ENCODE data around the gene GLIPR1.

GLIPR1 gene

GRCh38 chr12:75477137-75477536 lies 3.4 kb upstream of the GLIPR1 start:
- no peak overlapping the region for H2AFZ ChIP-seq (ENCODE audit: low read length)
- H4K20me1 ChIP-seq (ENCODE audit: insufficient read depth, low read length), result no peaks in the 10 kb centered on the region
- no peak overlapping the region for H3K4me3 ChIP-seq (ENCODE audit: low read length)
- TF ChIP-seq EZH2 (optimal IDR thresholded peaks at IDR 0.05; ENCODE audit: low read depth, low read length), result no peak
- TF ChIP-seq, protein P1, sequence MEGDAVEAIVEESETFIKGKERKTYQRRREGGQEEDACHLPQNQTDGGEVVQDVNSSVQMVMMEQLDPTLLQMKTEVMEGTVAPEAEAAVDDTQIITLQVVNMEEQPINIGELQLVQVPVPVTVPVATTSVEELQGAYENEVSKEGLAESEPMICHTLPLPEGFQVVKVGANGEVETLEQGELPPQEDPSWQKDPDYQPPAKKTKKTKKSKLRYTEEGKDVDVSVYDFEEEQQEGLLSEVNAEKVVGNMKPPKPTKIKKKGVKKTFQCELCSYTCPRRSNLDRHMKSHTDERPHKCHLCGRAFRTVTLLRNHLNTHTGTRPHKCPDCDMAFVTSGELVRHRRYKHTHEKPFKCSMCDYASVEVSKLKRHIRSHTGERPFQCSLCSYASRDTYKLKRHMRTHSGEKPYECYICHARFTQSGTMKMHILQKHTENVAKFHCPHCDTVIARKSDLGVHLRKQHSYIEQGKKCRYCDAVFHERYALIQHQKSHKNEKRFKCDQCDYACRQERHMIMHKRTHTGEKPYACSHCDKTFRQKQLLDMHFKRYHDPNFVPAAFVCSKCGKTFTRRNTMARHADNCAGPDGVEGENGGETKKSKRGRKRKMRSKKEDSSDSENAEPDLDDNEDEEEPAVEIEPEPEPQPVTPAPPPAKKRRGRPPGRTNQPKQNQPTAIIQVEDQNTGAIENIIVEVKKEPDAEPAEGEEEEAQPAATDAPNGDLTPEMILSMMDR (IDR thresholded peaks at IDR 0.05; ENCODE audit: low read length), result no peak
- no peak for TF ChIP-seq EZH2phosphoT487 (IDR thresholded peaks at IDR 0.05; ENCODE audit: low read length)
- peaks cover 13% of the 10 kb centered on the region for H3K4me1 ChIP-seq (ENCODE audit: low read length)
- no peak for DNase-seq
- H3K9me2 ChIP-seq (replicated peaks; ENCODE audit: insufficient read depth, low read length), result no peaks in the 10 kb centered on the region
- H3K9me3 ChIP-seq (replicated peaks; ENCODE audit: insufficient read depth, low read length), result no peaks in the 10 kb centered on the region
- H3F3A ChIP-seq (ENCODE audit: insufficient read depth, low read length), result peaks cover 19% of the 10 kb centered on the region
- H3K4me2 ChIP-seq (ENCODE audit: low read depth, low read length), result no peak overlapping the region
- 0 out of 2 replicates have a peak, but pooled peaks cover 6% of the 10 kb centered on the region for H3K79me2 ChIP-seq (ENCODE audit: low read length)
- H3K27me3 ChIP-seq (replicated peaks; ENCODE audit: insufficient read depth, low read length), result no peaks in the 10 kb centered on the region
- H3K9ac ChIP-seq (ENCODE audit: low read length), result no peak overlapping the region
- no peak overlapping the region for H3K27ac ChIP-seq (ENCODE audit: low read length)
- H3K36me3 ChIP-seq (replicated peaks; ENCODE audit: insufficient read depth, low read length), result no peaks in the 10 kb centered on the region

DNA sequence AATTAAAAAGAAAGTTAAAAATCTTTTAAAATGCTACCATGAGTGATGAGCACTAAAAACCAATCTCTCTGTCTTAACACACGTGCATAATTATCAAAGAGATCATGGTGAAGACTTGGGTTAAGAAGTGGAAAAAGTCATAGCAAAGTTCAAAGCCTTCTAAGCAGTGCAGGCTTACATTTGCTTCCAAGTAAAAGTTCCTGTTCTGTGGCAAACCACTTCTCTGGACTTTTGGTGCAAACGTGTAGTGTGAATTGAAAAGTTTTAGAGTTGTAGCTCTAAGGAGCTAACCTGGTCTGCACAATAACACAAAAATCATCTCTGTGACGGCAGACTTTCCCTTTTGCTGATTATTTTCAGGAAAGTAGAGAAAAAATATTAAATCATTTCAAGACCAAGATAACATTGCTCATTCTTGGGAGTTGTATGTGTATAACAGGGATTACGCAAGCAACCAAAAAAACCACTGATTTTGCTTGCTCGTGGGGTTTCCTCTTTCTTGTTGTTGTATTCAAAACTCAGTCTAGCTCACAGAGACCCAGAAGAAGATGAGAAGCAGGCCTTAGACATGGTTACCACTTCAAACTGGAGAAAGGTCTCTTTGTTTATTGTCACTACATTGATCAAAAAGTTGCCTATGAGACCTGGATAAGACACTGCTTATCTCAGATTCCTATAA lies 2.3 kb upstream of the GLIPR1 start:
- no peak overlapping the region for H3K4me2 ChIP-seq (ENCODE audit: low read depth, low read length)
- TF ChIP-seq EZH2phosphoT487 (IDR thresholded peaks at IDR 0.05; ENCODE audit: low read length) (no peak), EZH2 (optimal IDR thresholded peaks at IDR 0.05; ENCODE audit: low read depth, low read length) (no peak)
- TF ChIP-seq, protein P1 (IDR thresholded peaks at IDR 0.05; ENCODE audit: low read length), result no peak
- H3K27ac ChIP-seq (ENCODE audit: low read length), result no peak overlapping the region
- no peaks in the 10 kb centered on the region for H3K27me3 ChIP-seq (replicated peaks; ENCODE audit: insufficient read depth, low read length)
- H3K9ac ChIP-seq (ENCODE audit: low read length), result no peak overlapping the region
- H3K4me3 ChIP-seq (ENCODE audit: low read length), result no peak overlapping the region
- peaks cover 19% of the 10 kb centered on the region for H3F3A ChIP-seq (ENCODE audit: insufficient read depth, low read length)
- DNase-seq, result no peak
- no peaks in the 10 kb centered on the region for H3K9me2 ChIP-seq (replicated peaks; ENCODE audit: insufficient read depth, low read length)
- H3K79me2 ChIP-seq (ENCODE audit: low read length), result 0 out of 2 replicates have a peak, but pooled peaks cover 6% of the 10 kb centered on the region
- H4K20me1 ChIP-seq (ENCODE audit: insufficient read depth, low read length), result no peaks in the 10 kb centered on the region
- H3K9me3 ChIP-seq (replicated peaks; ENCODE audit: insufficient read depth, low read length), result no peaks in the 10 kb centered on the region
- H2AFZ ChIP-seq (ENCODE audit: low read length), result no peak overlapping the region
- H3K4me1 ChIP-seq (ENCODE audit: low read length), result peaks cover 13% of the 10 kb centered on the region
- H3K36me3 ChIP-seq (replicated peaks; ENCODE audit: insufficient read depth, low read length), result no peaks in the 10 kb centered on the region

DNA sequence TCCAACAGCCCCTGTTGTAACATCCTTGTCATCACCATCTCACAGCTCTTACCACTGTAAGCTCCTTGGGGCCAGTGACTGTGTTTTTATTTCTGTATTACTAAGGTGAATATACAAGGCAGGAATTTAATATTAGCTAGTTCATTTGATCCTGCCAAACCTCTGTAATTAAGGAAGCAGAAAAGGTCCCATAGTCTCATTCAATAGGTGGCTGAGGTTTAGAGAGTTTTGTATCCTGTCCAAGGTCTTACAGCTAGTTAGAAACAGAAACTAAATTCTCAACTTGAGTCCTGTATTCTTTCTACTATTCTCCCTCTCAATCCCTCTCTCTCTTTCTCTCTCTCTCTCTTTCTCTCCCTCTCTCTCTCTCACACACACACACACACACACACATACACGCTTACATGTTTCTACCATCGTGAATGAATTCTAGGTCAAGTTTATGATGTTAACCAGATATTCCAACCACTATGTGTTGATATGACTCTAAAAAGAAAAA lies 543 bp upstream of the GLIPR1 start:
- peak overlapping the region; percentile 87 for H3K4me2 ChIP-seq (ENCODE audit: low read depth, low read length)
- H3K9ac ChIP-seq (ENCODE audit: low read length), result peak overlapping the region; percentile 64; the same call in 1 of the 2 replicates
- H3K4me3 ChIP-seq (ENCODE audit: low read length), result peak overlapping the region; percentile 79
- H3K27ac ChIP-seq (ENCODE audit: low read length), result peak overlapping the region; percentile 73
- no peaks in the 10 kb centered on the region for H4K20me1 ChIP-seq (ENCODE audit: insufficient read depth, low read length)
- no peaks in the 10 kb centered on the region for H3K36me3 ChIP-seq (replicated peaks; ENCODE audit: insufficient read depth, low read length)
- H3K27me3 ChIP-seq (replicated peaks; ENCODE audit: insufficient read depth, low read length), result no peaks in the 10 kb centered on the region
- 0 out of 2 replicates have a peak, but pooled peaks cover 6% of the 10 kb centered on the region for H3K79me2 ChIP-seq (ENCODE audit: low read length)
- peak overlapping the region; percentile 93 for H2AFZ ChIP-seq (ENCODE audit: low read length)
- TF ChIP-seq, protein P1 (IDR thresholded peaks at IDR 0.05; ENCODE audit: low read length), result no peak
- no peak for TF ChIP-seq EZH2 (optimal IDR thresholded peaks at IDR 0.05; ENCODE audit: low read depth, low read length)
- no peak for TF ChIP-seq EZH2phosphoT487 (IDR thresholded peaks at IDR 0.05; ENCODE audit: low read length)
- H3K9me3 ChIP-seq (replicated peaks; ENCODE audit: insufficient read depth, low read length), result no peaks in the 10 kb centered on the region
- H3K4me1 ChIP-seq (ENCODE audit: low read length), result peaks cover 13% of the 10 kb centered on the region
- no peaks in the 10 kb centered on the region for H3K9me2 ChIP-seq (replicated peaks; ENCODE audit: insufficient read depth, low read length)
- peak; percentile 54 for DNase-seq
- H3F3A ChIP-seq (ENCODE audit: insufficient read depth, low read length), result peaks cover 19% of the 10 kb centered on the region

Measured in MM.1S (cell line).